B cell (primary cell): ENCODE data around the gene RPTOR. TPM values are rescaled to one million over a fixed set of nuclear protein-coding genes. Genes with fewer than 3 reads are reported as not detected.

ENCODE experiments used
- ATAC-seq: fragments of 200-7000 bp; cut with Tn5 transposase; one replicate; pipeline ENCODE4 v1.10.0; 2021; ENCODE audit warnings: low read depth, mild to moderate bottlenecking, moderate number of reproducible peaks, moderate library complexity
- CTCF ChIA-PET: fragments of 350-600 bp; sonication (Branson Sonifier 250); formaldehyde crosslinking; loops from one replicate; lab custom pipeline; 2021; ENCODE audit warnings: antibody characterized with exemption, inconsistent platforms; lab: Charles Lee
- POLR2A ChIA-PET: fragments of 350-600 bp; sonication (Branson Sonifier 250); formaldehyde crosslinking; loops from one replicate; lab custom pipeline; 2021; ENCODE audit warnings: antibody characterized with exemption; lab: Charles Lee
- DNase-seq: peaks from one replicate; pipeline ENCODE4 v3.0.0; 2013
- H2AFZ ChIP-seq: 2 replicates; pipeline ENCODE4 v1.6.1; 2012; ENCODE audit warnings: mild to moderate bottlenecking, low read depth, low read length; ENCODE audit not compliant: insufficient read depth, poor library complexity, severe bottlenecking
- H3K27ac ChIP-seq, 2 donors: 1 replicate in 1 of 2; 2 replicates in 1 of 2; pipeline ENCODE4 v1.5.1; 2012 to 2013; ENCODE audit warnings: low read length in 2 of 2, mild to moderate bottlenecking in 2 of 2, moderate library complexity in 1 of 2
- H3K27me3 ChIP-seq, 4 experiments: fragments of 200-600 bp in 1 of 4; sonication (generic) in 1 of 4; replicated peaks in 1 of 4; 1 replicate in 2 of 4; 2 replicates in 2 of 4; pipeline versions ENCODE4 v1.6.1 to v1.7.0; 2013 to 2016; ENCODE audit warnings: low read length in 3 of 4, mild to moderate bottlenecking in 2 of 4, mixed read lengths in 1 of 4, moderate library complexity in 1 of 4; ENCODE audit not compliant: insufficient read depth in 4 of 4, control insufficient read depth in 3 of 4; ENCODE audit errors: control extremely low read depth in 1 of 4
- H3K36me3 ChIP-seq, 2 experiments: replicated peaks in 1 of 2; 1 replicate in 1 of 2; 2 replicates in 1 of 2; pipeline versions ENCODE4 v1.6.1 to v1.7.1; 2013; ENCODE audit warnings: low read length in 1 of 2; ENCODE audit not compliant: insufficient read depth in 2 of 2, control insufficient read depth in 1 of 2; ENCODE audit errors: control extremely low read depth in 1 of 2, extremely low read depth in 1 of 2
- H3K4me1 ChIP-seq, 2 donors: fragments of 200-600 bp in 1 of 2; sonication (generic) in 1 of 2; 1 replicate in 1 of 2; 2 replicates in 1 of 2; pipeline versions ENCODE4 v1.5.1 to v1.6.1; 2013 to 2017; ENCODE audit warnings: low read length in 2 of 2; ENCODE audit not compliant: control insufficient read depth in 2 of 2, insufficient read depth in 2 of 2
- H3K4me2 ChIP-seq: replicated peaks from 2 replicates; pipeline ENCODE3; 2012; ENCODE audit warnings: mild to moderate bottlenecking, low read depth, low read length; ENCODE audit not compliant: poor library complexity, severe bottlenecking
- H3K4me3 ChIP-seq, 5 experiments: fragments of 200-600 bp in 1 of 5; sonication (generic) in 1 of 5; 1 replicate in 3 of 5; 2 replicates in 2 of 5; pipeline versions ENCODE4 v1.5.1 to v1.7.0; 2011 to 2016; ENCODE audit warnings: low read length in 4 of 5, mild to moderate bottlenecking in 4 of 5, low read depth in 2 of 5, control low read depth in 1 of 5, moderate library complexity in 1 of 5; ENCODE audit not compliant: insufficient read depth in 1 of 5; ENCODE audit errors: control extremely low read depth in 1 of 5, extremely low read depth in 1 of 5
- H3K79me2 ChIP-seq: fragments of 200-600 bp; sonication (generic); one replicate; pipeline ENCODE4 v1.6.0; 2016; ENCODE audit warnings: low read length; ENCODE audit not compliant: control insufficient read depth, insufficient read depth
- H3K9ac ChIP-seq: fragments of 200-600 bp; sonication (generic); 2 replicates; pipeline ENCODE4 v1.6.1; 2017; ENCODE audit warnings: mild to moderate bottlenecking, low read length, moderate library complexity
- H3K9me3 ChIP-seq, 3 donors: one replicate each; pipeline versions ENCODE4 v1.6.1 to v1.7.1; 2013; ENCODE audit warnings: low read length in 2 of 3; ENCODE audit not compliant: control insufficient read depth in 2 of 3, insufficient read depth in 1 of 3; ENCODE audit errors: control extremely low read depth in 1 of 3
- H4K20me1 ChIP-seq: 2 replicates; pipeline ENCODE4 v1.6.0; 2012; ENCODE audit warnings: mild to moderate bottlenecking, low read length; ENCODE audit not compliant: insufficient read depth, control insufficient read depth, poor library complexity, severe bottlenecking
- H3K27ac Mint-ChIP-seq: one replicate; pipeline ENCODE4 v1.8.0; 2021; ENCODE audit warnings: mixed read lengths
- H3K27me3 Mint-ChIP-seq: one replicate; pipeline ENCODE4 v1.8.0; 2021; ENCODE audit warnings: mixed read lengths
- H3K4me1 Mint-ChIP-seq: one replicate; pipeline ENCODE4 v1.8.0; 2021; ENCODE audit warnings: mixed read lengths
- H3K4me3 Mint-ChIP-seq: one replicate; pipeline ENCODE4 v1.8.0; 2021; ENCODE audit warnings: mixed read lengths
- H3K9me3 Mint-ChIP-seq: one replicate; pipeline ENCODE4 v1.8.0; 2022; ENCODE audit warnings: mixed read lengths; ENCODE audit not compliant: insufficient read depth
- CTCF ChIP-seq: fragments of 200-600 bp; IDR thresholded peaks from one replicate; pipeline ENCODE4 v1.8.0; 2022; ENCODE audit warnings: antibody characterized with exemption, mild to moderate bottlenecking
- EZH2 ChIP-seq: IDR thresholded peaks from 2 replicates; pipeline ENCODE4 v1.6.1; 2012; ENCODE audit warnings: borderline replicate concordance, low read depth, mild to moderate bottlenecking, moderate library complexity, low read length; ENCODE audit not compliant: insufficient read depth, poor library complexity, severe bottlenecking
- WGBS: methylation state at CpG from one replicate; pipeline ENCODE4 v1.1.5; 2013; ENCODE audit warnings: missing lambda C conversion rate; ENCODE audit not compliant: insufficient coverage; 5-methylcytosine and 5-hydroxymethylcytosine counted together
- intact Hi-C: fragments of 100-400 bp; cut with micrococcal nuclease; formaldehyde crosslinking; loops from one replicate; pipeline ENCODE4 v1.10.0; 2022
- polyA plus RNA-seq: library from polyadenylated mRNA; depleted of rRNA; stranded (reverse); fragments of >200 nt; gene quantifications from 2 replicates; pipeline ENCODE4 v1.2.3, GENCODE V29; 2012
- total RNA-seq, 2 donors: library from RNA; stranded (reverse); fragments of 120-200 nt in 1 of 2; gene quantifications; 1 replicate in 1 of 2; 2 replicates in 1 of 2; pipeline versions ENCODE4 v1.2.3 to v1.2.4, GENCODE V29; 2013 to 2022

RPTOR gene
- total and polyA plus RNA-seq, 2 donors (not counting 1 experiment from before 2014, with no cell fraction given) = 13.4 to 58.8 TPM

GRCh38 chr17:80643326-80644099 lies 98.9 kb downstream of the RPTOR start:
- ATAC-seq (no peak), DNase-seq (no peak)
- Histone ChIP-seq H3K4me2 (no peak overlapping the region), H3K27ac (no peak overlapping the region), H3K9me3 (peaks cover 0 to 5% (median 0%) of the 10 kb centered on the region in 3 donors), H3K4me1 (no peaks in the 10 kb centered on the region), H4K20me1 (peaks cover 22% of the 10 kb centered on the region), H3K79me2 (peaks cover 77% of the 10 kb centered on the region), H3K4me3 (no peak overlapping the region), H3K36me3 (peaks cover 0 to 8% of the 10 kb centered on the region in 2 experiments), H2AFZ (no peak overlapping the region), H3K9ac (no peak overlapping the region), H3K27me3 (no peaks in the 10 kb centered on the region)
- no peaks in the 10 kb centered on the region for H3K9me3 Mint-ChIP-seq
- H3K4me3 Mint-ChIP-seq = no peak overlapping the region
- peaks cover 13% of the 10 kb centered on the region for H3K4me1 Mint-ChIP-seq
- 99% methylated on average over 17 of the region's 19 CpGs for WGBS
- no peak overlapping the region for H3K27ac Mint-ChIP-seq
- ChIA-PET POLR2A (no interaction called here), CTCF (no interaction called here)
- H3K27me3 Mint-ChIP-seq = no peaks in the 10 kb centered on the region
- no peak for TF ChIP-seq CTCF
- no peak for TF ChIP-seq EZH2
- intact Hi-C loops = no loop called here

- H3K27ac ChIP-seq = no peak overlapping the region
- peaks cover 0 to 8% of the 10 kb centered on the region in 2 experiments for H3K36me3 ChIP-seq
- H3K27ac Mint-ChIP-seq = no peak overlapping the region
- DNase-seq = no peak
- no peak for ATAC-seq
- H3K4me3 ChIP-seq = no peak overlapping the region
- H3K27me3 ChIP-seq = no peaks in the 10 kb centered on the region
- no peaks in the 10 kb centered on the region for H3K27me3 Mint-ChIP-seq
- peaks cover 3 to 4% of the 10 kb centered on the region in 2 donors for H3K4me1 ChIP-seq
- WGBS = 67% methylated on average over 1 of the region's 3 CpGs
- intact Hi-C loops = no loop called here
- H3K4me3 Mint-ChIP-seq = no peak overlapping the region
- H3K9ac ChIP-seq = no peak overlapping the region
- peaks cover 0 to 5% (median 0%) of the 10 kb centered on the region in 3 donors for H3K9me3 ChIP-seq
- H3K4me1 Mint-ChIP-seq = peaks cover 21% of the 10 kb centered on the region
- H4K20me1 ChIP-seq = peaks cover 28% of the 10 kb centered on the region
- no peaks in the 10 kb centered on the region for H3K9me3 Mint-ChIP-seq
- no peak for TF ChIP-seq EZH2
- TF ChIP-seq CTCF = no peak
- peaks cover 82% of the 10 kb centered on the region for H3K79me2 ChIP-seq
- no peak overlapping the region for H3K4me2 ChIP-seq
- ChIA-PET CTCF (no interaction called here), POLR2A (no interaction called here)
- no peak overlapping the region for H2AFZ ChIP-seq
Observed at GRCh38 chr17:80644536-80644935, 99.9 kb downstream of the RPTOR start.
